Endothelial cell of umbilical vein (primary cell): ENCODE data around the gene BDKRB2. TPM values are rescaled to one million over a fixed set of nuclear protein-coding genes. Genes with fewer than 3 reads are reported as not detected.

Experiments used
- BruUV-seq: library from RNA; stranded (reverse); fragments of 400-500 nt; replicated peaks from 2 replicates; lab custom pipeline; 2021; lab: Mats Ljungman, UMichigan
- CTCF ChIA-PET: fragments of 300-600, 350-600 bp; sonication (Branson Sonifier 250); formaldehyde crosslinking; loops from one replicate; lab custom pipeline; 2021; ENCODE audit warnings: antibody characterized with exemption, inconsistent platforms; lab: Charles Lee
- POLR2A ChIA-PET: fragments of 300-600, 350-600 bp; sonication (Branson Sonifier 250); formaldehyde crosslinking; loops from one replicate; lab custom pipeline; 2021; ENCODE audit warnings: antibody characterized with exemption, inconsistent platforms; lab: Charles Lee
- DNase-seq: peaks from one replicate; pipeline ENCODE4 v3.0.0-alpha.2; 2011; ENCODE audit warnings: low read depth, low spot score
- FAIRE-seq: peaks from 2 replicates; lab custom pipeline; 2011; peaks lifted over from hg19 to GRCh38; lab: Jason Lieb, UNC
- H2AFZ ChIP-seq: 2 replicates; pipeline ENCODE4 v1.6.0; 2012; ENCODE audit warnings: low read depth, low read length, control low read depth, inconsistent platforms
- H3K27ac ChIP-seq: 2 replicates; pipeline ENCODE4 v1.5.1; 2011; ENCODE audit warnings: low read depth, mild to moderate bottlenecking, control low read depth, low read length, moderate library complexity; ENCODE audit not compliant: insufficient read depth
- H3K27me3 ChIP-seq, 2 experiments: 2 replicates each; pipeline versions ENCODE4 v1.6.0 to v1.6.1; 2011; ENCODE audit warnings: low read length in 2 of 2, mixed read lengths in 1 of 2; ENCODE audit not compliant: control insufficient read depth in 2 of 2, insufficient read depth in 2 of 2
- H3K36me3 ChIP-seq, 2 experiments: 2 replicates in 1 of 2; 3 replicates in 1 of 2; pipeline ENCODE4 v1.5.1; 2011; ENCODE audit warnings: low read length in 2 of 2, mild to moderate bottlenecking in 1 of 2, moderate library complexity in 1 of 2; ENCODE audit not compliant: control insufficient read depth in 2 of 2, insufficient read depth in 2 of 2; ENCODE audit errors: extremely low read depth in 1 of 2
- H3K4me1 ChIP-seq: 3 replicates; pipeline ENCODE4 v1.5.1; 2011; ENCODE audit warnings: mild to moderate bottlenecking, low read length; ENCODE audit not compliant: control insufficient read depth, insufficient read depth; ENCODE audit errors: extremely low read depth
- H3K4me2 ChIP-seq: 2 replicates; pipeline ENCODE4 v1.6.1; 2011; ENCODE audit warnings: low read length, control low read depth, mixed read lengths; ENCODE audit not compliant: insufficient read depth
- H3K4me3 ChIP-seq, 3 experiments: fragments of 200-600 bp in 1 of 3; sonication (generic), shearing (Covaris generic) in 1 of 3; replicated peaks in 1 of 3; 2 replicates each; pipeline ENCODE4 v1.5.1; 2011 to 2016; ENCODE audit warnings: control low read depth in 3 of 3, low read length in 3 of 3, mild to moderate bottlenecking in 2 of 3, inconsistent platforms in 1 of 3, low read depth in 1 of 3, moderate library complexity in 1 of 3; ENCODE audit not compliant: insufficient read depth in 1 of 3
- H3K79me2 ChIP-seq: 2 replicates; pipeline ENCODE4 v1.6.0; 2012; ENCODE audit warnings: low read length, inconsistent platforms; ENCODE audit not compliant: control insufficient read depth, insufficient read depth
- H3K9ac ChIP-seq: replicated peaks from 2 replicates; pipeline ENCODE3; 2011; ENCODE audit warnings: low read length, control low read depth; ENCODE audit not compliant: insufficient read depth; ENCODE audit errors: extremely low read depth
- H3K9me1 ChIP-seq: replicated peaks from 3 replicates; pipeline ENCODE4 v1.6.0; 2011; ENCODE audit warnings: mild to moderate bottlenecking, low read length; ENCODE audit not compliant: control insufficient read depth, insufficient read depth; ENCODE audit errors: extremely low read depth
- H3K9me3 ChIP-seq: replicated peaks from 2 replicates; pipeline ENCODE4 v1.5.1; 2012; ENCODE audit warnings: low read length, inconsistent platforms; ENCODE audit not compliant: control insufficient read depth, insufficient read depth
- H4K20me1 ChIP-seq: replicated peaks from 2 replicates; pipeline ENCODE3; 2011; ENCODE audit warnings: mild to moderate bottlenecking, low read length; ENCODE audit not compliant: control insufficient read depth, insufficient read depth; ENCODE audit errors: extremely low read depth
- EZH2 ChIP-seq: IDR thresholded peaks from 2 replicates; pipeline ENCODE4 v1.6.1; 2012; ENCODE audit warnings: borderline replicate concordance, low read depth, mild to moderate bottlenecking, moderate library complexity, low read length, inconsistent platforms; ENCODE audit not compliant: severe bottlenecking
- FOS ChIP-seq: IDR thresholded peaks from 2 replicates; pipeline ENCODE4 v1.6.1; 2011; ENCODE audit warnings: mild to moderate bottlenecking, low read length, moderate library complexity, borderline replicate concordance; ENCODE audit not compliant: insufficient read depth
- GATA2 ChIP-seq: IDR thresholded peaks from 2 replicates; pipeline ENCODE4 v1.7.0; 2011; ENCODE audit warnings: low read depth, mild to moderate bottlenecking, moderate library complexity, mixed read lengths, low read length; ENCODE audit not compliant: insufficient read length, insufficient read depth
- JUN ChIP-seq: IDR thresholded peaks from 2 replicates; pipeline ENCODE4 v1.6.1; 2011; ENCODE audit warnings: borderline replicate concordance, low read depth; ENCODE audit not compliant: insufficient read length, insufficient read depth
- MYC ChIP-seq: IDR thresholded peaks from one replicate; pipeline ENCODE4 v1.6.1; 2011; ENCODE audit warnings: mild to moderate bottlenecking, low read depth, low read length
- POLR2A ChIP-seq: IDR thresholded peaks from 2 replicates; pipeline ENCODE4 v1.6.1; 2012; ENCODE audit warnings: low read depth, mild to moderate bottlenecking, control low read depth, low read length
- POLR2AphosphoS5 ChIP-seq: IDR thresholded peaks from 2 replicates; pipeline ENCODE4 v1.6.1; 2012; ENCODE audit warnings: low read depth, mild to moderate bottlenecking, control low read depth, low read length, moderate library complexity; ENCODE audit not compliant: insufficient read depth
- dilution Hi-C: fragments of 300-500 bp; cut with MboI; formaldehyde crosslinking; loops from one replicate; pipeline ENCODE4 v1.15.0; 2019; ENCODE audit warnings: low sequenced_read_pairs; ENCODE audit not compliant: extremely low pct_ligation_motif_present
- intact Hi-C: fragments of 100-400 bp; cut with micrococcal nuclease; formaldehyde crosslinking; loops from one replicate; pipeline ENCODE4 v1.10.0; 2022
- polyA plus RNA-seq, 4 experiments: library from polyadenylated mRNA; depleted of rRNA in 3 of 4; stranded (reverse) in 3 of 4; unstranded in 1 of 4; fragments of >200 nt; gene quantifications; 2 replicates each; pipeline versions ENCODE4 v1.2.1 to v1.2.3, GENCODE V29; 2011 to 2012; ENCODE audit warnings: missing spikeins in 1 of 4
- total RNA-seq: library from RNA; stranded (reverse); gene quantifications from 2 replicates; pipeline ENCODE4 v1.2.3, GENCODE V29; 2021
- TF ChIP-seq, protein P1 (sequence below), 2 donors: IDR thresholded peaks; 1 replicate in 1 of 2; 2 replicates in 1 of 2; pipeline ENCODE4 v1.5.1; 2011; ENCODE audit warnings: low read length in 2 of 2, mild to moderate bottlenecking in 2 of 2, moderate library complexity in 2 of 2, control low read depth in 1 of 2, inconsistent platforms in 1 of 2, low read depth in 1 of 2; ENCODE audit not compliant: insufficient read depth in 1 of 2; ENCODE audit errors: extremely low read depth in 1 of 2
- TF ChIP-seq, protein P2 (sequence below): IDR thresholded peaks from 2 replicates; pipeline ENCODE4 v1.6.1; 2011; ENCODE audit not compliant: insufficient read depth, insufficient read length

The BDKRB2 gene
- total and polyA plus RNA-seq, 2 donors (not counting 3 experiments of a cell fraction or from before 2014, with no cell fraction given), result 0.22 to 0.77 TPM

DNA sequence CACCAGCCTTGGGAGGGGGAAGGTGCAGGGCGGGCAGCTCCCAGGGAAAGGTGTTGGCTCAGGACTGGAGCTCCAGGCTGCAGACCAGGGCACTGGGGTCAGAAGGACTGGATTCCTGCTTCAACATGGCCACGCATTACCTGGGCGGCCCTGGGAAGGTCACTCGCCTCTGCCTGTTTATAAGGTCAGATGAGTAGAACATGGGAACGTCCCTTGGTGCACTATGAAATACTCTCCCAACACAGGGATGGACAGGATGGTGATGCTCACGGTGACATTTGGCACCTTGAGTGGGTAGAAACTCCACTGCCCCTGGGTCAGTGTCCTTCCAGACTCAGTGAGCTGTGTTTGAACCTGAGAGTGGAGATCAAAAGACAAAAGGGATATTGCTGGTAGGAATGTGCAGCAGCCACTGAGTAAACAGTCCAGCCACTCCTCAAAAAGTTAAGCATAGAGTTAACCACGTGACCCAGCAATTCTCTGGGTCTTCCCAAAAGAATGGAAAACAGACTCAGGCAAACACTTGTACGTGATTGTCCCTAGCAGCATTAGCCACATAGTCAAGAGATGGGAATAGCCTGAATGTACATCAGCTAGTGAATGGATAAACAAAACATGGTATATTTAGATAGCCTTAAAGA lies 9.1 kb upstream of the BDKRB2 start:
- BruUV-seq, result no TSS peak
- peaks cover 4% of the 10 kb centered on the region for H3K4me1 ChIP-seq
- dilution Hi-C loops, result no loop called here
- H3K9me3 ChIP-seq, result no peaks in the 10 kb centered on the region
- no peaks in the 10 kb centered on the region for H3K79me2 ChIP-seq
- ChIA-PET CTCF (no interaction called here), POLR2A (no interaction called here)
- H2AFZ ChIP-seq, result no peak overlapping the region
- H3K27me3 ChIP-seq, result no peaks in the 10 kb centered on the region
- no peak for DNase-seq
- intact Hi-C loops, result no loop called here
- H3K9ac ChIP-seq, result no peak overlapping the region
- H3K9me1 ChIP-seq, result no peaks in the 10 kb centered on the region
- FAIRE-seq, result no peak
- no peaks in the 10 kb centered on the region for H3K36me3 ChIP-seq
- H3K27ac ChIP-seq, result no peak overlapping the region
- H4K20me1 ChIP-seq, result no peaks in the 10 kb centered on the region
- no peak overlapping the region for H3K4me2 ChIP-seq
- H3K4me3 ChIP-seq, result no peak overlapping the region
- TF ChIP-seq GATA2 (no peak), POLR2AphosphoS5 (no peak), MYC (no peak), FOS (no peak), POLR2A (no peak), JUN (no peak), EZH2 (no peak)
- TF ChIP-seq, protein P1, sequence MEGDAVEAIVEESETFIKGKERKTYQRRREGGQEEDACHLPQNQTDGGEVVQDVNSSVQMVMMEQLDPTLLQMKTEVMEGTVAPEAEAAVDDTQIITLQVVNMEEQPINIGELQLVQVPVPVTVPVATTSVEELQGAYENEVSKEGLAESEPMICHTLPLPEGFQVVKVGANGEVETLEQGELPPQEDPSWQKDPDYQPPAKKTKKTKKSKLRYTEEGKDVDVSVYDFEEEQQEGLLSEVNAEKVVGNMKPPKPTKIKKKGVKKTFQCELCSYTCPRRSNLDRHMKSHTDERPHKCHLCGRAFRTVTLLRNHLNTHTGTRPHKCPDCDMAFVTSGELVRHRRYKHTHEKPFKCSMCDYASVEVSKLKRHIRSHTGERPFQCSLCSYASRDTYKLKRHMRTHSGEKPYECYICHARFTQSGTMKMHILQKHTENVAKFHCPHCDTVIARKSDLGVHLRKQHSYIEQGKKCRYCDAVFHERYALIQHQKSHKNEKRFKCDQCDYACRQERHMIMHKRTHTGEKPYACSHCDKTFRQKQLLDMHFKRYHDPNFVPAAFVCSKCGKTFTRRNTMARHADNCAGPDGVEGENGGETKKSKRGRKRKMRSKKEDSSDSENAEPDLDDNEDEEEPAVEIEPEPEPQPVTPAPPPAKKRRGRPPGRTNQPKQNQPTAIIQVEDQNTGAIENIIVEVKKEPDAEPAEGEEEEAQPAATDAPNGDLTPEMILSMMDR (IDR thresholded peaks at IDR 0.05; ENCODE audit: extremely low read depth in 1 of 2, insufficient read depth in 1 of 2, low read depth in 1 of 2, low read length in 2 of 2), result no peak
- TF ChIP-seq, protein P2, sequence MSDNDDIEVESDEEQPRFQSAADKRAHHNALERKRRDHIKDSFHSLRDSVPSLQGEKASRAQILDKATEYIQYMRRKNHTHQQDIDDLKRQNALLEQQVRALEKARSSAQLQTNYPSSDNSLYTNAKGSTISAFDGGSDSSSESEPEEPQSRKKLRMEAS, result no peak
